Measurements from ENCODE around the gene MRPS25.

- TF ChIP-seq CTCF (conservative IDR thresholded peaks at IDR 0.05; ENCODE audit: low read depth in 2 of 2) (peak; percentile 89 to 94), EZH2phosphoT487 (IDR thresholded peaks at IDR 0.05; ENCODE audit: unreplicated experiment) (no peak), POLR2AphosphoS5 (IDR thresholded peaks at IDR 0.05; ENCODE audit: low read depth) (no peak), EZH2 (IDR thresholded peaks at IDR 0.05; ENCODE audit: low read depth, unreplicated experiment) (no peak)
Measured at GRCh38 chr3:15108082-15108545, 43.0 kb upstream of the MRPS25 start.

Data from GM23338 (cell line).